COR-L47 (cell line): ENCODE data around the gene ARHGAP23.
A peak's percentile ranks its signal among the peaks of the same experiment; 100 is the strongest.

ENCODE experiments used
- DNase-seq: peaks from one replicate; lab custom pipeline; 2025; lab: John Stamatoyannopoulos, UW

ARHGAP23 gene, protein sequence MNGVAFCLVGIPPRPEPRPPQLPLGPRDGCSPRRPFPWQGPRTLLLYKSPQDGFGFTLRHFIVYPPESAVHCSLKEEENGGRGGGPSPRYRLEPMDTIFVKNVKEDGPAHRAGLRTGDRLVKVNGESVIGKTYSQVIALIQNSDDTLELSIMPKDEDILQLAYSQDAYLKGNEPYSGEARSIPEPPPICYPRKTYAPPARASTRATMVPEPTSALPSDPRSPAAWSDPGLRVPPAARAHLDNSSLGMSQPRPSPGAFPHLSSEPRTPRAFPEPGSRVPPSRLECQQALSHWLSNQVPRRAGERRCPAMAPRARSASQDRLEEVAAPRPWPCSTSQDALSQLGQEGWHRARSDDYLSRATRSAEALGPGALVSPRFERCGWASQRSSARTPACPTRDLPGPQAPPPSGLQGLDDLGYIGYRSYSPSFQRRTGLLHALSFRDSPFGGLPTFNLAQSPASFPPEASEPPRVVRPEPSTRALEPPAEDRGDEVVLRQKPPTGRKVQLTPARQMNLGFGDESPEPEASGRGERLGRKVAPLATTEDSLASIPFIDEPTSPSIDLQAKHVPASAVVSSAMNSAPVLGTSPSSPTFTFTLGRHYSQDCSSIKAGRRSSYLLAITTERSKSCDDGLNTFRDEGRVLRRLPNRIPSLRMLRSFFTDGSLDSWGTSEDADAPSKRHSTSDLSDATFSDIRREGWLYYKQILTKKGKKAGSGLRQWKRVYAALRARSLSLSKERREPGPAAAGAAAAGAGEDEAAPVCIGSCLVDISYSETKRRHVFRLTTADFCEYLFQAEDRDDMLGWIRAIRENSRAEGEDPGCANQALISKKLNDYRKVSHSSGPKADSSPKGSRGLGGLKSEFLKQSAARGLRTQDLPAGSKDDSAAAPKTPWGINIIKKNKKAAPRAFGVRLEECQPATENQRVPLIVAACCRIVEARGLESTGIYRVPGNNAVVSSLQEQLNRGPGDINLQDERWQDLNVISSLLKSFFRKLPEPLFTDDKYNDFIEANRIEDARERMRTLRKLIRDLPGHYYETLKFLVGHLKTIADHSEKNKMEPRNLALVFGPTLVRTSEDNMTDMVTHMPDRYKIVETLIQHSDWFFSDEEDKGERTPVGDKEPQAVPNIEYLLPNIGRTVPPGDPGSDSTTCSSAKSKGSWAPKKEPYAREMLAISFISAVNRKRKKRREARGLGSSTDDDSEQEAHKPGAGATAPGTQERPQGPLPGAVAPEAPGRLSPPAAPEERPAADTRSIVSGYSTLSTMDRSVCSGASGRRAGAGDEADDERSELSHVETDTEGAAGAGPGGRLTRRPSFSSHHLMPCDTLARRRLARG (N-terminal part only)

DNA sequence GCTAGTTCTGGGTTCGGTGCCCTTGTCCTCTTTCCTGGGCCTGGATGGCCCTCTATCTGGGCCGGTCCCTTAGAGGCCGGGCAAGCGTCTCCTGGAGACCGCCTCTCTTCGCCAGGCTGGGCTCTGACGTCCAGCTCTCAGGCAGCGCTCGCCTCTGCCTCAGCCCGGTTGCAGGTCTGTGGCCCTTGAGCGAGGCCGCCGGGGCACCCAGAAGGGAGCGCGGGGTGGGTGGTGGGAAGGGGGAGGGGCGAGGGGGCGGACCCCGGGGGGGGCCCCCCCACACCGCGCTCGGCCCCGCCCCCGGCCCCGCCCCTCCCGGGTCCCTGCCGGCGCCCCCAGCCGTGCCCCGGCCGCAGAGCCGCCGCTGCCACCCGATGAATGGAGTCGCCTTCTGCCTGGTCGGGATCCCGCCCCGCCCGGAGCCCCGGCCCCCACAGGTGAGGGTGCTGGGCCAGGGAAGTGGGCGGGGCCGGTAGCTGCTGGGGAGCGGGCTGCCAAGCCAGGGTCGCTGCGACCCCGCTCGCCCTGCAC is at the start of gene ARHGAP23:
TSS of gene ARHGAP23 (plus strand) at position 353 of the 531 bp plus-strand sequence. CDS start at position 375, 22 bp downstream.
- no peak for DNase-seq

DNA sequence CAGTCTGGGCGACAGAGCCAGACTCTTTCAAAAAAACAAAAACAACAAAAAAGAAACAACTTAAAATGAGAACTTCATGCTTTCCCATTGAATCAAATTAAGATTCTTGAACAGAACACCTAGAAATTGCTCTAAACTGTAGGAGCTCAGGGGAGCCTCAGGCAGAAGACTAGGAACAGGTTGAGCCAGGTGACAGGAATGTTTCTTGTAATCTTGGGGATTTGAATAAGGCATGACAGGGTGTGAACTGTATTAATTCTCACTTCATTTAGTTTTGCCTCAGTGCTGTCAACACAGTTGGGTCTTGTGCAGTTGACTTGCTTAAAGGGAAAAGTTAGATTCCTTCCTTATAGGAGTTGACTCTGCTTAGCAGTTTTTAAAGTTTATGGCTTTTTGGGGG is 48.8 kb upstream of the ARHGAP23 start:
- DNase-seq: no peak

DNA sequence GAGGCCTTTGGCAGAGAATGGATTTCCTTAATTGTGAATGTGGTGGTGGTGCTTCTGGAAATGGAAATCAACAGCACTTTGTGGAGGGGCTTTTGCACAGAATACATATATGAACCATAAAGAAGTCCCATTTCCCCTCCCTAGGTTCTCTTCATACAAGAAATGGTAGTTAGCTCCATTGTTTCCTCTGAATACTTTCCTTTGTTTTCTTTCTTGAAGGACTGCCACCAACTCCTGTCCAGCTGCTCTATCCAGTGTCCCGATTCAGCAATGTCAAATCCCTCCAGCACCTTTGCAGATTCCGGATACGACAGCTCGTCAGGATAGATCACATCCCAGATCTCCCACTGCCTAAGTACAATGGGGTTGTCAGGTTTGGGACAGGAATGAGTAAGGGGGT is 33.2 kb upstream of the ARHGAP23 start:
- DNase-seq: no peak

DNA sequence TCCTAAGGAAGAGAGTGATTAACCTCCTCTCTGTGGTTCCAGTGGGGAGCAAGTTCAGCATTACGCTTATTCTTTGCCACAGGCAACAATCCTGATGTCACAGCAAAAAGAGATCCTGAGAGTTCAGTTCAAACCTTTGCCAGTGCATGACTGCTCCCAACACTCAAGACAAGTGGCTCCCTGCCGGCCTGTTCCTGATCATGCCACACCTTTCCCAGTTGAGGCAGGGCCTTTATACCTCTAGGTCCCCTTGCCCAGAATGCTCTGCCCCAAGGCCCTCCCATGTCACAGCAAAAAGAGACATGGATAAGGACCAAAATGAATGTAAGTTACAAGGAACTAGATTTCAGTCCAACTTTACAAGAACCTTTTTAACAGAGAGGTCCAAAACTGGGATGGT is 31.0 kb upstream of the ARHGAP23 start:
- no peak for DNase-seq

DNA sequence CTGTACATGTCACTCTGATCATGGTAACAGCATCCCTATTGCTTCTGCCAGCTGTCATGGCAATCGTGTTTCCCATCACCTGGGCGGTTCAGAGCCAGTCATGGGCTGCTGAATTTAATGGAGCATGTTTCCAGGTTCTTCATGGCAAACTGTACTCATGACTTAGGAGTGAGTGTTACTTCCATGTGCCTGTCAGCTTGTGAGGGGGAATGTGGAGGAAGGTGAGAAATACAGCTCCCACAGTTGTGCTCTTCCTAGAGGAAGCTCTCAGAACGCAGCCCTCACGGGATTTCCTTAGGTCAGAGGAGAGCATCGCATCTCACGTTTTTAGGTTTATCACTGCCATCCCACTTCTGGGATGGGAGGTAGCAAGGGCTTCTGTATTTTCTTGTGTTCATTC is 28.0 kb upstream of the ARHGAP23 start:
- DNase-seq: no peak

DNA sequence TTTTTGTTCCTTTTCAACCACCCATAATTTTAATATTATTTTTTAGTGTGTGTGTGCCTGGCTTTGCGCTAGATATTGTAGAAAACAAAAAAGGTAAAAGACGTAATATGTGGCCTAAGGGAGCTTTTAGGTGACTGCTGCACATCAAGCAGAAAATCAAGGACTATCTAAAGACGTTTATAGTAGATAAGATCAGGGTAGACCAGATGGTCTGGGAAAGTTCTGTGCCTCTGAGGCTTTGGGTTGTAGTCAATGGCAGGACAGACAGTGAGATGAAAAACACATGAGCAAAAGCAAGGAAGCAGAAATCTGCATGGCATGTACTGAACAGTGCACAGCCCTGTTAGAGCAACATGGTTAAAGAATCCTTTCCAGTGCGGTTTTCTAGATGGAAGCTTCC is 26.8 kb upstream of the ARHGAP23 start:
- DNase-seq: no peak

DNA sequence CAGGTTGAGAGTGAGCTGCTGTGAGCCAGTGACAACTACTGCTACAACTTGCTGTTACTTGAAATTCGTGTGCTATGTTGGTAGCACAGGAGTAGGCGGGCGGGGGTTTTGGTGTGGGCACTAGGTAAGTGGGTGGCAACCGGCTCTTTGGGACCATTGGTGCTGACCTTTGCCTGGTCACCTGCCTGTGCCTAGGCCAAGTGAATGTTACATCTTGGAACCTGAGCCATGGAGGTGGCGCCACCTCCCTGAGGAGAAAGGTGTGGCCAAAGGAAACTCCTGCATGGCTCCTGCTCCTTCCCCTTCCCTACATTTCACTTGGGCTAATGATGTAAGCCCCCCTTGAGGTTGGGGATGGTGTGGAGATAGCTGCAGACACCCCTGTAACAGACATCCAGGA is 25.4 kb upstream of the ARHGAP23 start:
- no peak for DNase-seq

DNA sequence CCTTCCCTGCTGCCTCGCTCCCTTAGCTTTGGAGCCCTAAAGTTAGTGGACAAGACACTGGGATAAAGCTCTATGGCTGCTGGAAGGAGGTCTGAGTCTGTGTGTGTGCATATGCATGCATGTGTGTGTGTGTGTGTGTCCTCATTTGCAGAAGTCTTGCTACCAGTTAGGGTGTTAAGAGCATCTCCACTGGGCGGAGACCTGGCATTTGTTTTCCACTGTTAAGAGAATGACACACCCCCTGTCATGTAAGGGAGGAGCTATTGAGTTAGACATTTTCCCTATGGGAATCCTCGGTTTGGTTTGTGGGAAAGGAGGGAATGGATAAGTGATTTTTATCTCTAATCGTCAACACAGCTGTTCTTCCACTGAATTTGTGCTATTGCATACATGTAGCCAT is 24.8 kb upstream of the ARHGAP23 start:
- peak; percentile 47 for DNase-seq

DNA sequence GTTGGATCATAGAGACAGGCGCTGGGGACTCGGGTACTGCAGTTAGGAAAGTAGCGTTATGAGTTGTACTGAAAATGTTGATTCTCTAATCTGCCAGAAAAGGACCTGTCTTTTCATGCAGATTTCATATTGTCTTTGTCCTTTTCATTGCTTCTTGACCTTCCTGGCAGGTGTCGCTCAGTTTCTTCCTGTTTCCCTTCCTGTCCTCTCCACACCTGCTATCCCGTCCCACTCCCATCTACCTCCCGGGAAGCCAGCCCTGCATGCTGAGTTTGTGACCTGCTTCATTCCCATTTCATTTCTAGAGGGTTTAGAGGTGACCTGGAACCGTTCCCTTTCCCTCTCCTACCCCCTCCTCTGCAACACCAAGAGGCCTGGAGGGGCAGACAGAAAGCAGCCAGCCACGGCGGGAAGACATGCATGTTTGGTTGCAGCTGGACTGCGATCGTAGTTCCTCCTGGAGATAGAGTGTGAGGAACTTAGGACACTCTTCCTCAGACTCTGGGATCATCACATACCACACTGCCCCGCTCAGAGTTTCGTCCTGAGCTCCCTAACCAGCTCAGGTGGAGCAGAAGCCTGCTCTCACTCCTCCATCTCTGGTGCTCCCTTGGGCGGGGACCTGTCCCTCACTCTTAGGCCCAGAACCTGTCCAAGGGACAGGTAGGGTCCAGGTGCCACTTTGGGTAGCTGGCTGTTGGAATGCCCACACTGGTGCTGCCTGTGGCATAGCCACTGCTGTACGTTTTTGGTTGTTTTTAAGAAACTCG is 23.9 kb upstream of the ARHGAP23 start:
- no peak for DNase-seq

DNA sequence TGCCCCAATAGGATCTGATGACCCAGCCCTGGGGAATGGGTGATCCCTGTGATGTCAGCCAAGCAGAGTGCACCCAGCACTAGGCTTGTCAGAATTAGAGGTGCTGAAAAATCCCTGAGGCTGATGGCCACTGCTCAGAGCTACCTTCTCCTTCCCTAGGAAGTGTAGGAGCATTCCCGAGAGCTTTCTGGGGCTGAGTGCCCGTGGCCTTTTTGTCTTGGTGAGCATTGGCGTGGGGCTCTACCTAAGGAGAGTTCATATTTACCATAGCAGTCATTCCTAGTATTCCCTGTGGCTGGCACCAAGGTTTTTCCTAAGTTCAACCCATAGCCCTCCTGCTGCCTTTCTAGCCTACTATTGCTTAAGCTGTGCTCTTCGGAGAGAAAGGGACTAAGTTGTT is 22.6 kb upstream of the ARHGAP23 start:
- no peak for DNase-seq

DNA sequence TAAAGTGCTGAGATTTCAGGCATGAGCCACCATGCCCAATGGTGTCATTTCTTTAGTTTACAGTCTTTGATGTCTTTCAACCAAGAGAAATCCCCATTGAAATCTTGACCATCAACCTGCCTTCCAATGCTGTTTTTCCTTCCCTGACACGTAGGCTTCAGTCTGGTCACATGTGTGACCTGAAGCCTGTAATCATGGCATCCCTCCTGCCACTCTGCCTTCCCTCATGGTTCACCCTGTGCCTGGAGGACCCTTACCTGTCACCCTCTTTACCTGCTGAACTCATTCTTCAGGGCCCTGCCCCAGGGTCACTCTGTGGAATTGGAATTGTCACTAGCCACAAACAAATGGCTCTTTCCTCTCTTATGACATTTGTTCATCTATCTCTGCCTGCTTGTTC is 18.1 kb upstream of the ARHGAP23 start:
- no peak for DNase-seq

DNA sequence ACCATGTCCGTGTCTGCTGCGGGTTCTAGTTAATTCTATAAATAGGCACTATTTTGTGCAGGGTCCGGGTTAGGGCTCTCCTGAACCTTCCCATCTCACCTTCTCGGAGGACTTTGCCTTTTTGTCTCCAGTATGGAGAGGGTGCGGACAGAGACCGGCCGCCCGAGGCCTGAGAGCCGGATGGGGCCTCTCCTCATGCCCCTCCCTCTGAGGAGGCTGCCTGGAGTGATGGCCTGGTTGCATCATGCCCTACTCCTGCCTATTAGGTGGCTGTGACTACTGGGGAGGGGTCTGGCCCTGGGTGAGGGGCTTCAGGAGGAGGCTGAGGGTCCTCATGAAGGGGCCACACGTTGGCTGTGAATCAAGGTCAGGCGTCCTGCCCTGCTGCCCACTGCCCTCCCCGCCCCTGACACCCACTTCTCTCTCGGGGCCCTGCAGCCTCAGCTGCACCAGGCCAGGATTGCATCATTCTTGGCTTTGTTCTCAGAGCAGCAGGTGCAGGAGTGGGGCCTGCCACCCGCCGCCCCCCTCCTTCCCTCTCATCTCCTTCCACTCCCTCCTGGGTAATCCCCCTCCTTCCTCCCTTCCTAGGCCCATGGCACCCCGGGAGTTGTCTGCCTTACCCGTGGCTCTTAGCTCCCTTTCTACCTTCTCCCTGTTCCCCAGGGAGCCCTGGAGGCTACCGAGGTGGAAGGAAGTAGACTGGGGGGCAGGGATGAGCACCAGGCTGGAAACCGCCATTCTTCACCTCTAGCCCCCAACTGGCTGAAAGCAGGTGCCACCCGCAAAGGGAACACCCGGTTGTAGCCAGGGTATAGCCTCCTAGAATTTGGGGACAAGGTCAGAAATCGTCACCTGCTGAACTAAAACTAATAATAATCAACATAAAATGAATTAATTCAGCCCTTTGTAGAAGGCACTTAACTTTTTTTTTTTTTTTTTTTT is 12.7 kb upstream of the ARHGAP23 start:
- DNase-seq: peak; percentile 89

DNA sequence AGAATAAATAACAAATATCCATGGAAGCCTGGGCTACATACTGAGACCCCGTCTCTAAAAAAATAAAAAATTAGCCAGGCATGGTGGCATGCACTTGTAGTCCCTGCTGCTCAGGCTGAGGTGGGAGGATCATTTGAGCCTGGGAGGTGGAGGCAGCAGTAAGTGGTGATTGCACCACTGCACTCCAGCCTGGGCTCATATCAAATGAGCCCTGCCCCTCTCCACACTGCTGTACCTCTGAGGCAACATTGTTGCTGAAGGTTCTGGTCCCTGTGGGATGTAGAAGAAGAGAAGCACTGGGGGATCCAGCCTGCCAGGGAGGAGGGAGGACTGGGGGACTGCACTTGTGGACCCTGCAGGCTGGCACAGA is 11.4 kb upstream of the ARHGAP23 start:
- DNase-seq: no peak

DNA sequence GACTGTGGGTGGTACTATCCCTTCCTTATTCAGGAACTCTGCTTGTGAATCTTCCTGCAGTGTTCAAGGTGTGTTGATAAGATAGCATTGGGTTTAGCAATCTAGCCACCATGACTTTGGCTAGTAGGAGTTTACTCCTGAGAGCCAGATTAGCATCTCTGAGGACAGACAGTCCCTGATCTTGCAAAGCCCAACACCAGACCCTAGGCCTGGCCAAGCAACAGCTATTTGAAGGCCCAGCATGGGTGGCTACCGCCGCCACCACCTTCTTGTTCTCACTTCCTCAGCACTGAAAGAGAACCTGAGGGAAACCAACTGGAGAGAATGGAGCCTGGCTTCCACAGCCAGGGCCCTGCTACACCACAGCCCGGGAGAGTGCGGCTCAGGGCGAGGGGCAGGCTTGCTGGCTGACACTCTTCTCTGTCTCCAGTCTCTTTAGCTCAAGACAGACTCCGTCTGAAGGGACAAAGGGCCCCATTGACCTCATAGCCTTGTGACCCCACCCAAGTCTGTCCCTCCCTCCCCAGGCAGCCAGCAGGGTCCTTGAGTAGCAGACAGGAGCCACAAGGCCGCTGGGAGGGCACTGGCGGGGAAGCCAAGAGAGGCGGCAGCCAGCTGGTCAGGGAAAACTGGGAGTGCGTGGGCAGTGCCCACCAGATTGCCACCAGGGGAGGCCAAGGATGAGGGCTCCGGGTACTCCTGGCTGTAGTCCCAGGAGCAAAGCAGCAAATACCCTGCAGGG is 10.9 kb upstream of the ARHGAP23 start:
- DNase-seq: no peak

DNA sequence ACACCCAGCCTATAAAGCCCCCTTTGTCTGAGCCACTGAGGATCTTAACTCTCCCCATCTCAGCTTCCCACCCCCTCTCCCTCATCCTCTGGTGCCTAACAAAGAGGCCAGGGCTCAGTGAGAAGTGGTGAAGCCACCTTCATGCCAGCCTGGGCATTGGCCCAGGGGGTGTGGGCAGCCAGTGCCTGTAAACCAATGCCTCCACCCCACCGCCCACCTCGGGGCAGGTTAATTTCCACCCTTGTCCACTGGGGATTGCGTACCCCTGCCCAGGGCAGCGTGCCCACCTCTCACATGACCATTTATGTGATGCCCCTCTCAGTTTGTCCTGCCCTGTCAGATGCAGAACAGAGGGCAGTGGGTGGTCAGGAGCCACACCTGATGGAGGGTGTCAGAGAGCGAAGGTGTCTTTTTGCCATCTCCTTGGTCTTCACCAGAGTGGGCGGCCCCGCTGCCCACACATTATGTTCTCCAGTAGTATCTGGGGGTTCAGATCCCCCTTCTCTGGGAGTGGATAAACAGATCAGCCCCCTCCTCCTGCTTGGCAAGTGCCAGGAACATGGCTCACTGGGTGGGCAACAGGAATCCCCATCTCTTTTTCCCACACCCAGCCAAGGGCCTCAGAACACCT is 10.1 kb upstream of the ARHGAP23 start:
- DNase-seq: no peak

DNA sequence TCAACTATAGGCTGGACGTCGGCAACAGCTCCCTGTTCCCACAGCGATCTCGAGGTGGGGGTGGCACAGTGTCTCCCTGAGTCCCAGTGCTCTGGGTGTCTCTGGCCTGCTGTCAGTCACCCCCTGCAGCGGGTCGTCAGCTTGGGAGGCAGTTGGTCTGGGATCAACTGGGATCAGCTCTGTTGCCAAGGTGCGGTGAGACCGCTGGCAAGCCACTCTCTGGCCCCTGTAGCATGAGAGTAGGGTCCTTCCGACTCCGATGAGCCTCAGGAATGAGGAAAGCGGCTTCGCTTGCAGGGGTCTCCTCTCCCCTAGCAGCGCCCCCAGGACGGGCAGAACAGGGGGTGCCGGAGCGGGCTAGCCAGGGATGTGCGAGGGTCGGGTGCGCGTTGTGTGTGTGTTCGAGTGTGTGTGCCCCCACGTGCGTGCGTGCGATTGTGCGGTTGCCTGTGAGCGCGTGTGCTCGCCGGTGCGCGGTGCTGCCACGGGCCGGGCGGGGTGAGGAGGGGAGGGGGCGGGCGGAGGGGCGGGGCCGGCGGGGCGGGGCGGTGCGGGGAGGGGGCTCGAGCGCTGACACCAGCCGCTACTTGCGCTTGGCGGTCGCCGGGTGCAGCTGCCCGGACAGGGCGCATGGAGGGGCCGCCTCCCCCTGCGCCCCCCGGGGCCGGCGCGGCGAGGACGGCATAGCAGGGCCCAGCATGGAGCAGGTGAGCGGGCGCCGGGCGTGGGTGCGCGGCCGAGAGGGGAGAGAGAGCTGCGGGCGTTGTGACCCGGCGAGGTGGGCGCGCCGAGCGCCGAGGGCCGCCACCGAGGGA is 9.4 kb upstream of the ARHGAP23 start:
- DNase-seq: peak; percentile 18

DNA sequence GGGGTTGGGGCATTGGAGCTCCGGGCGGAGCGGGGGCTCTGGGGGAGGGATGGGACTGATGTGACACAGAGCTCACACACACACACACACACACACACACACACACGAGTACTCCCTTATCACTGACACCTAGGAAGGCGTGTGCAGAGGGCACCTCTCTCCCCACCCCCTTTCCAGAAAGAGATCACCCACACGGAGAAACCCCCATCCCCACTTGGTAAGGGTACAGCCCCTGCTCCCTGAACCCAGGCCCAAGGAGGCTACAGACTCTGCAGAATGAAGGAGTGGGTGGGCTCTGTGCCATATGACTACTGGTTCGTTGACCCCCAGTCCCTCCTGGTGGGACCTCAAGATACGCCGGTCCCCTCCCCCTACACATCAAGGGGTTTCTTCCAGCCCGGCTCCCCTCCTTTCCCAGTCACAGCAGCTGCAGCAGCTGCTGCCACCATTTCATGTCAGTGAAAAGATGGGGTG is 8.7 kb upstream of the ARHGAP23 start:
- DNase-seq: no peak

DNA sequence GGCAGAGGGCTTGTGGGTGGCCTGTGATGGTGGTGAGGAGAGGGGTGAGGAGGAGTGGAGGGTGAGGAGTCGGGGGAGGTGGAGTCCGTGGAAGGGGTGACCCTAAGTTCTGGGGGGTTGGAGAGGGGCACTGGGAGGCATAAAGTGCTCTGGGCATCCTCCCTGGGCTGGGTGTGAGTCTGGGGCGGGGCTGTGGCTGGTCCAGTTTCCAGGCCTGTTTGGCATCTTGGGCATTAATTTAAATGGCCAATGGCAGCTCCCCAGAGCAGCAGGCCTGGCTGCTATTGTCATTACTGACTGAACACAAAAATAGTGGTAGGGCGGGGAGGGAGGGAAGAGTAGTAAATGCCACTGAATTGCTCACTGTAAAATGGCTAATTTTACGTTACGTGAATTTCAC is 7.7 kb upstream of the ARHGAP23 start:
- no peak for DNase-seq
